UCSD-AML1 (cell line): ENCODE data around the gene EPB41L4A.
"Not testable (repeated sequence)": the region's sequence is repeated elsewhere in the genome, so short reads cannot be mapped to it uniquely, and the experiment has no call there.

ENCODE experiments used
- DNase-seq: peaks from one replicate; lab custom pipeline; 2025; ENCODE audit not compliant: unreplicated experiment; lab: John Stamatoyannopoulos, UW

The EPB41L4A gene

DNA sequence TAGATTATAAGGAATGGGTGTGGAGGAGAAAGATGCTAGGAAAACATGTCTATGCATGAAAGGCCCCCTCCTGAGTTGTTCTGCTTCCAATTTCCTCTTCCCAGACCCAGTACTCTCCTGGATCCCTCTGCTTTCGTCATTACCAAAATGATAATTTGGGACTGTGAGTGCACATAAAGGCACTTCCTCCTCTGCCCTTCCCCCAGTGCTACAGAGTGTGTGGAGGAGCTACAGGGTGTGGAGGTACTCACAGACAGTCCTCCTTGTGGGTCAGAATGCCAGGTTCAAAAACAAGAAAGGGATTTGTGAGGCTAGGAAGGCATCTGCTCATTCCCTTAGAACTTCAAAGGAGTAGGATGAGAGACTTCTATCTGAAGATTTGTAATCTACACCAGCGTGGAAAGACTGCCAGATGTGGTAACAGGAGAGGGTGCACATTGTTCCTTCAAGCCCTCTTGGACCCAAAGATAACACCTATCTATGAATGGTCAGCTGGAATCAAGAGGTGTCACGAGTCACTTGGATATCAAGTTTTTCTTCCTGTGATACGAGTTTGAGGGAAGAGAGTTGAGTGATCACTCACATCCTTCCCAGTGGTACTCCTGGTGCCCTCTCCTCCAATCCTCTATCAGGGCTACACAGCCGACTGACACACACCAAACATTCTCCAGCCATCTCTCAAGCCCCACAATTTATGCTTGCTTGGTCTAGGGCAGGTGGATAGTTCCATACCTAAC lies 201.1 kb downstream of the EPB41L4A start:
- DNase-seq, result no peak

DNA sequence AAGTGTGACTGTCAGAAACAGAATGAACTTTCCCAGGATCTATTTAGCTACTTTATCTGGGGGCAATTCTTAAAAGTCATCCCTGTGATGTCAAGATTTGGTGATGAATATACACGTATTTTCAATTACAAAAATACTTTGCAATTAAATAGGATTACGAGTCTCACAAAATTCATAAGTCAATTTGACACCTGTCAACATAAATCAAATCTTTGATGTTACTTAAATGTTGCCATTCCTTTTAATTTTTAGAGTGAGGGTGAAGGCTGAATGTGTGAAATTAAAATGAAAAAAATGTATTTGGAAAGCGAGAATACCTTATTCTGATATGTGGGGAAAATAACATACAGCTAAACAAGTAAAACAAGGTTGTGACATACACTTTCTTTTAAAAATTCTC lies 202.9 kb downstream of the EPB41L4A start:
- DNase-seq, result no peak

DNA sequence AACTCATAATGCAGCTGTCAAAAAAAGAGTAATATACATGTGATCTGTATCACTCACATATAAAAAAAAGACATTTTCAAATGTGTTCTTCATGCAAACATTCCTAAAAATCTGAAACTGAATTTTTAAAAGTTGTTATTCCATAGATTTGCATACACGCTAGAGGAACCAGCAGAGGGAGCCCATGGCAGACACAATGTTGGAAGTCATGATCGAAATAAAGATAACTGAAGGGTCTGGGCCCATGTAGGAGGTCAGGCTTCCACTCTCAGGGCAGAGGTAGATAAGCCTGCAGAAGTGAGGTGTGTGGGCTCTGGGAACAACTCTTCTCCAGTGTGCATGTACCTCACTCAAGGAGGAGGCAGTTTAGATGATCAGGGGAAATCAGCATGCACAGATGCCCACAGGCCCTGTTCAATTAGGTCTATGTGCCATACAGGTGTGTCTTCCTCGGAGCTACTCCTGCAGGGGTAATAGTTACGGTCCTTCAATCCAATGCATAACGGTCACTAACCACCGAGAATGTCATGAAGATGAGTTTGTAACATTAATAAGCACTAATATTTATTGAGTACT lies 208.6 kb downstream of the EPB41L4A start:
- DNase-seq, result peak; percentile 9

DNA sequence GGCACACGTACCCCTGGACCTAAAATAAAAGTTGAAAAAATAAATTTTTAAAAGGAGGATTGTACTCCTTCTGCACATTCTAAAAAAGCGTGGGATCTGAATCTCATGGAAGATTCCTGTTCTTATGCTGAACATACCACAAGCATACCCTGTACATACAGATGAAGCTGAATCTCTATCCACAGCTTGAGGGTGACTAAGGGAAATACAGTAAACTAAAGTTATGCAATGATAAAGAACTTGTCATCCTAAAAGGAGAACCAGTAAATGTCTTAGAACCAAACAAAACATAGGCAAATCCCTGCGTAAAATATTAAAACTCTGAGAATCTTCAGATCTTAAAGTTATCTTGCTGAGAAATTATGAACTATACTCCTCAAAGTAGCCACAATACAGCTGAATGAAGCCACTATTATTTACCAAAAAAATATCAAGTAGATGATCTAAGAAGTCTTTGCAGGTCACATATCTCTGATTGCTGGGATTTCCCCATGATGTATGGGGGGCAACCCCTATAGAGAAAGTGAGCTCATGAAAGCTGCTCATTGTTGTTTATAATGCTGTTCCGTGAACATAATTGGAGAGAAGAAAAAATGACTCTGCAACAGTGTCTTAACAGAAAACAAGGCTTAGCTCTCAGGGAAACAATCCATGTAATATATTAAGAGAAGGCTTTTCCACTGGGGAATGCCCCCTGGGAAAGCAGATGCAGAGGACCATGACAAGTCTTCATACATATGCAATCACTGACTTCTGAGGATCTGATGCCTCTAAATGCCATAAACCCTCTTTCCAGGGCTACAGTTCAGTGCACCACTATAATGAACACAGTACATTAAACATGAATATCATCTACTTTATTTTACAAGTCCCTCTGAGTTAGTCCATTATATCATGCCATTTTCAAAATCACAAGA lies 210.1 kb downstream of the EPB41L4A start:
- no peak for DNase-seq

DNA sequence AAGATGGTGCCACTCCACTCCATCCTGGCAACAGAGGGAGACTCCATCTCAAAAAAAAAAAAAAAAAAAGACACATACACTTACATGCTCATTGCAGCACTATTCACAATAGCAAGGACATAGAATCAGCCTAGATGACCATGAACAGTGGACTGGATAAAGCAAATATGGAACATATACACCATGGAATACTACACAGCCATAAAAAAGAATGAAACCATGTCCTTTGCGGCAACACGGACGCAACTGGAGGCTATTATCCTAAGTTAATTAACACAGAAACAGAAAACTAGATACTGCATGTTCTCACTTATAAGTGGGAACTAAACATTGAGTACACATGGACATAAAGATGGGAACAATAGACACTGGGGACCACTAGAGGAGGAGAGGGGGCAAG lies 210.9 kb downstream of the EPB41L4A start:
- DNase-seq, result not testable (repeated sequence)

DNA sequence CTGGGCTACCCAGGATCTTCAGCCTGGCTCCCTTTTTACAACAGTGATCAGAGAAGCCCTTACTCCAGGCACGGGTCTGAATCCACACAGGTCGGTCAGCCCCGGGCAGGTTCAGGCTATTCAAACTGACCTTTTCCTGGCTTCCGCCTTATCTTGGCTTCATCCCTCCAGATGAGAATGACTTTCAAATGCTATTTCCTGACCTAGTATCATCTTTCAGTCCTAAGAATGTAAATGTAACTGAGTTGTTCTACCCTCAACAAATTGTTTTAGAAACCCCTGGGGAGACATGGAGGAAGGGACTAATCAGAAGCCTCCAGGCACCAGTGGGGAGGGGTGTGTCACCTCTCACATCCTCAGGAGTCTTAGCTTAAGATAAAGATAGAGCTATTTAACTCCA lies 213.2 kb downstream of the EPB41L4A start:
- no peak for DNase-seq

DNA sequence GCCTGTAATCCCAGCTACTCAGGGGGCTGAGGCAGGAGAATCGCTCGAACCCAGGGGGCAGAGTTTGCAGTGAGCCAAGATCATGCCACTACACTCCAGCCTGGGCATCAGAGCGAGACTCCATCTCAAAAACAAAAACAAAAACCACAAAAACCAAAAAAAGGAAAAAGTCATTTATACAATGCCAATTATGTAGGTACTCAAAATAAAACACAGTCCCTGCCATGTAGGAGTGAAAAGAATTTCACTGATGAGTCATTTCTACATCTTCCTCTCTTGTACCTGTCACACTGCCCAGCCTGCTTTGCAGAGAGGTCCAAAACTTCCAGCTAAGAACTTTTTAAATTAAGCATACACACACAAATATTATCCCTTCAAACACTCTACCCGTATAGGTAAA lies 215.8 kb downstream of the EPB41L4A start:
- no peak for DNase-seq

DNA sequence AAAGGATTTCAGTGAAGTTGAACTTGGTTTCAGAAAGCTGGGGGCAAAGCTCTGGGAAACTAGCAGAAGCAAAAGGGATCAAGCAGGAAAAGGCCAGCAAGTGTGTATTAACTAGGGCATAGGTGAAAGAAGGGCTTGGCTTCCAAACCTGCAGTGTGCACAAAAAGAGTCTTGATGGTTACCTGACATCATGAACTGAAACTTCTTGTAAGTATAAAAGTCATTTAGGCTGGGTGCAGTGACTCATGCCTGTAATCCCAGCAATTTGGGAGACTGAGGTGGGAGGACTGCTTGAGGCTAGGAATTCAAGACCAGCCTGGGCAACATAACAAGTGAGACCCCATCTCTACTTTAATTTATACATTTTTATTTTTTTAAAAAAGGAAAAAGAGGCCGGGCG lies 216.4 kb downstream of the EPB41L4A start:
- no peak for DNase-seq

DNA sequence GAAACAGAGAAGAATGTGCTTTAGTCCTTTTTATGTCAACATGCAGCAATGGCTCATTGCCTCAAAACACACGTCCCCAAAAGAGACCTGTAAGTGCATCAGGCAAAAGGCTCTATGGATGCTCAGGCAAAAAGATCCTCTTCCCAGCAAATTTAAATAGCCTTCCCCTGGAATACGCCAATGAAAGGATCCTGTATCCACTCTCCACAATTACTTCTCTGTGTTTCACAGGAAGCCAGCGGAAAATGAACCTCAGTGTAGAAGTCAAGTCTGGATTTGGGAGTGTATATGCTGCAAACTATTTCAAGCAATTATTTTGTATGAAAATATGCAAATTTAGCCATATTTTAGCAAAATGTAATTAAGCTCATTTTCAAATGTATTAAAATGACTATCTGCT lies 217.9 kb downstream of the EPB41L4A start:
- no peak for DNase-seq

DNA sequence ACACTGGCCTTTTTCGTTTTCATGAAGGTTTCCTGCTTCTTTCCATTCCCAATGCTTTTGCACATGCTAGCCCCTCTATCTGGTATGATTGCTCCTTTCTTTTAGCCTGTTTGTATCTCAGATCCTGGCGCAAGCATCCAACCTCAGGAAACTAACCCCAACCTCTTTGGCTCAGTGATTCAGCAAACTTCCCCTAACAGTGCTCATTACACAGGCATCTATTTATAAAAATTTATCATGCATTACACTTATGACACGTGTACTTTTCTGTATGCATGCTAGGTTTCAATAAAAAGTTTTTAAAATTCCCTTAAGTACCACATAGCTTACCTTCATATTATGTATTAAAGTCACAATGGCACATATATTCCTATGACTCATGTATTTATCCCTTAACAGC lies 218.9 kb downstream of the EPB41L4A start:
- no peak for DNase-seq

DNA sequence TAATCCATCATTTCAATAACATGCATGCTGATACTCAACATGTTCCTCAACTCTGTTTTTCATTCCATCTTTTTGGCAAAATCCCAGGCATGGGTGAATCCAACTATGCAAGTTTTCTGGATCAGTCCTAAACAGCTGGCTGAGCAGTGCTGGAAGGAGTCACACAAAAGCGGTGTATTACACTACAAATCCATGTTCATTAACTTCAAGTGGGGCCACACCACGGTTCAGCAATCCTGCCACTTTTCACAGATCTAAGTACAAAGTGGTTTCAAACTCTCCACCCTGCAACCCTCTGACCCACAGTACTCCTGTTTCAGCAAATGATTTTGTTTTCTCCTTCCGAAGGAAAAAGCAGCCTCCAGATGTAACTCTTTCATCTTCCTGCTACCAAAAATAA lies 222.5 kb downstream of the EPB41L4A start:
- no peak for DNase-seq

DNA sequence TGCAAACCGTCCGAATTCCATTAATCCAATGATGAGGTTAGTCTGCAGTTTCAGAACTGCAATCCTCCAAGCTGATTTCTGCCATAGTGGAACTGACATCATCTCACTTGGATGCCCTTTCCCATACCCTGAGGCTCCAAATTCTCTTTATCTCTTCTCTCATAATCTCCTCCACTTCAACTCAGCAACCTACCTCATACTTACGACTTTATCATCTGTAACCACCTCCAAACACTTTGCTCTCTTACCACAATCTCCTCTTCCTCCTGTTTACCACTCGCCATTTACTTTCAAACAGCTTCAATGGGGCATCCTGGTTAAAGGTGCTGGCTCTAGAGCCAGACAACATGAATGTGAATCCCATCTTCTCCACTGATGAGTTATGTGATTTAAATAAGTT lies 223.2 kb downstream of the EPB41L4A start:
- no peak for DNase-seq

DNA sequence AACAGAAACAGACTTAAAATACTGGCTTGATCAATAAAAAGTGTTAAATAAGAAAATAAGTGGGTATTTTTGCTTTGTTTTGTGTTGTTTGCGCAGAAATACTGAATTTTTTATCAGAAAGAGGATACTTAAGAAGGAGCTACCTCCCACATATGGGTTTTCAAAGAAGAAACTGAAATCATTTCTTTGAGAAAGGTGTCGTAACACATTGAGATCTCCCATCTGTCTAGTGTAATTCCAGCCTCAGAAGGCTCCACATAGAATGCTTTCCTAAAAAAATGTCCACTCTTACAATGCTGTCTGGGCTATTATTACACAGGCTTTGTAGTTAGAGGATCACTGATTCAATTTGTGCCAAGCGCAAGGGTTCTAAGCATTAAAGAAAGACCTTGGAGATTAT lies 226.2 kb downstream of the EPB41L4A start:
- DNase-seq, result no peak

DNA sequence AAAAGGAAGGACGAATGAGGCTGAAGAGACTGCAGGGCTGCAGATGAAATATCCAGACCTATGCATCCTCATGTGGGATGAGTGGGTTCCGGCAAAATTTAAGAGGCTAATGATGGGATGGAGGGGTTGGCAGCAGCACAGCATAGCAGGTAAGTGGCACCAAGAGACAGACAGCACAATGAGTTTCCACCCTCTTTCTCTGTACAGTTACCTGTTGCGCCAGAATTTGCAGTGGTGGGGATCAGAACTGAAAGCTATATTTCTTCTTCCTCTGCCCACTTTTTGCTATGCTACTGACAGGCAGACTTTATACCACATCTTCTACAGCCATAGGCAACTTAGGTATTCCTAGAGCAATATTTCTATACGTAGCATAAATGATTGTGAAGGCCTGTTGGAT lies 227.0 kb downstream of the EPB41L4A start:
- DNase-seq, result no peak

DNA sequence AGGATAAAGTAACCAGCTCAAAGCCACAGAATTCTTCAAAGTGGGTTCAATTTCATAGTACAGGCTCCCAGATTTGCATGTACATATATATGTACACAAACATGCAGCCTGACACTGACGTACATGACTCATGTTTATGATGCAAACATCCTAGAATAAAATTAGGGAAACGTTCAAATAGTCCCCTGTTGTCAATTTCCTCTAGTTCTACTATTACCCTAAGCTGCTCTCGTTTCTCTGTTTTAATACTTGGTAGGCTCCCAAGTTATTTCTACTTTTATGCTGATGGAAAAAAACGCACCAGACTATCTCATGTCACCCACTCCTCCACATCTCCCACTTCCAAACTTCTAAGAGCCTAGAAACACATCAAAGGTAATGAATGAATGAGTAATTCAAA lies 229.7 kb downstream of the EPB41L4A start:
- no peak for DNase-seq

DNA sequence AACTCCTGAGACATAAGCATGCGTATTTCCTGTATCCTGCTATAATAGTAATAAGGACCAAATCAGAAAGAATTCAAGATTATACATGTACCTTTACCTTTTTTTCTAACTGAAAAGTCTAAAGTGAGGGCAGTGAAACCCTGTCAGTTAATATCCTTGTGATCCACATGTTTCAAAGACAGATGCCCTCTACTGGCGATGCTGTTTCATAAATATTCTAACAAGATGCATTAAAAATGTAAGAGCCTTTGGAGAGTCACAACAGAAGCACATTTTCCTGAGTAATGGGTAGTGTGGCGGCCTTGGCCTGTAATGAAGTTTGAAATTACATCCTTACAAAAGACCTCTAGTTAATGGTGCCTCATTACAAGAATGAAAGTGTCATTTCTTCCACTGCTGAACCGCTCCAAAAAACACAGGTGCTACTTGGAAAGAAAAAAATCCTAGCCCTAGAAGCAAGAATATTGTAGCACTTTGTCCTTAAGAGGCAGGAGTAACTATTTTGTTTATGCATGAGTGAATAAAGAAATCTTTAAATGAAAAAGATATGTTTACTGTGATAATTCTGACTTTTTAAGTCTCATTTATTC lies 232.6 kb downstream of the EPB41L4A start:
- no peak for DNase-seq

DNA sequence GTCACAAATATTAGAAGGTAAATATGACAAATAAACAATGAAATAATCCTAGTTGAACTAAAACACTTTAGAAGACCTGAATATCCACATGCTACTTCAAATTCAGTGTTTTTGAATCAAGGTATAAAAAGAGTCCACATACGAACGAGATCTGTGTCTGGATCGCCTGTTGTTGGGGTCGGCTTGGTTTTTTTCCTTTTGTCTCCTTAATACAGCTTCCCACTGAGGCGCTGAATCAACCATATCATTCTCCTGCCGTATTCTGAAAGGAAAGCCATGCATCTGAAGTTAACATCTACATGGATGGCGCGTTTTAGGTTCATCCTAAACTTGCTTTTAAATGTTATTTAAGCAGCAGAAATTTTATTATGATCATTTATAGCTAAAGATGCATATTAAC lies 235.2 kb downstream of the EPB41L4A start:
- DNase-seq, result no peak

DNA sequence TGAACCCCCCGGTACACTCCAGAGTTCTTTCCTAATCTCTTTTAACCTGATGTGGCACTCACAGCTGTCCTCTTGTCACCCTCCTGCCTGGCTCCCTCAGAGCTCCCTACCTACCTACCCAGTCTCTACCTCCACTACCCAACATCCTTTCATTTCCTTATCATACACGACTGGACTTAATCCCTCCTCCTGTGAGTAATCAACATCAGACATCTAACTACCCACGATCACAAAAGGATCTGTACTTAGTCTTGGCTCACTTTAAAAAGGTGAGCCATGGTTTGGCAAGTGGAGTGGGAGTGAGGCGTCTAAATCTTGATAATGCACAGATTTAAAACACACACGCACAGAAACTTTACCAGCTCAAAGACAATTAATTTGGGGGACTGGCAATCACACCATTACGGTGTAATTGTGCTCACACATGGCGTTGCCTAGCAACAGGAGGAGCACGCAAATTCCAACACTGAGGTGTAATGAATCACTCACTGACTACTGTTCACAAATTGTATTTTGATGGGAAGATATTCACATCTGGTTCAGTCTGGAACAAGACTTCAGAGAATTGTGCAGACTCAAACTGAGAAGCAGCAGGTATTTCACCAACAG lies 235.9 kb downstream of the EPB41L4A start:
- no peak for DNase-seq

DNA sequence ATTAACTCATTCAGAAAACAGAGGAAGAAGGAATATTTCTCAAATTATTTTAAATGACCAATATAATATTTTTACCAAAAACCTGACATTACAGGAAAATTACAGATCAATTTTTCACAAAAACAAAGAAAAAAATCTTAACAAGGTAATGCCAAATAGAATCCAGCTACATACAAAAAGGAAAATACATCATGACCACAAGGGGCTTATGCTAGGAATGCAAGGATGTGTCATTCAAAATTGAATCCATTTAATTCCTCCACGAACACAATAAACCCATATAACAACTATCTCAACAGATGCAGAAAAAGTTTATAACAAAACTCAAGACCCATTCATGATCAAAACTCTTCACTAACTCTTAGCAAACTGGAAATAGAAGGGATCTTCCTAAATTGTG lies 239.8 kb downstream of the EPB41L4A start:
- DNase-seq, result no peak

DNA sequence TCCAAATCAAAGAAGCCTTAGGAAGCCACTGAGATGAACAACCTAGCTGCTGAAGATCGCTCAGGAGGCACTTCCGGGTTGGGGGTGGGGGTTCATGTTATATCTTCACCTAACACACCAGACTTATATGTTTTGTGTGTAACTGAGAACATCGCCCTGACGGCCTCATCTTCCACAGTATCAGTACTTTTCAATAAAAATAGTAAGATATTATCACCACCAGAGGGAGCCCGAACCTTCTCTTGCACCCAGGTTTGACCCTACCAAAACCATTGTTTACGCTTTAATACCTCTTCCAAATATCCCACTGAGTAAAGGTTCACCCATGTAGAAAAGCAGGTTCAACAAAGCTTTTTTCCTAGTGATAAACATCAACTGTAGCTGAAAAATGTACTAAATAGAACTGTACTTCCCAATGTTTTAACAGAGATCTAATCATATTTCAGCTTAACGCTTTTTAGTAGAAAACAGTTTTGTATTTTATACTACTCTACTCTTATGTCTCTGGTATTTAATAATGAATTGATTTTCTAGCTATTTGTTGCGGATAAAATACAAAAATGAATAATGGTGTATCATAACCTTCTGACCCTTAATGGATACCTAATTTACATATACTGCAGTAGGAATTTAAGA lies 244.0 kb downstream of the EPB41L4A start:
- DNase-seq, result no peak
